PFSK-1 (cell line): Measurements from ENCODE around the gene ARHGAP6.

Experiments used
- FOXP2 ChIP-seq: optimal IDR thresholded peaks from 2 replicates; pipeline ENCODE3; 2011; ENCODE audit warnings: borderline replicate concordance, control low read depth, inconsistent platforms; ENCODE audit not compliant: insufficient read depth; ENCODE audit errors: extremely low read length, extremely low read depth
- POLR2AphosphoS5 ChIP-seq: IDR thresholded peaks from 2 replicates; pipeline ENCODE4 v1.6.1; 2012; ENCODE audit warnings: low read depth, mild to moderate bottlenecking, control low read depth, low read length, moderate library complexity
- REST ChIP-seq, 2 experiments: IDR thresholded peaks; 2 replicates each; pipeline versions ENCODE4 v1.6.1 to v1.8.0; 2011 to 2012; ENCODE audit warnings: low read depth in 2 of 2, low read length in 2 of 2, control low read depth in 1 of 2, inconsistent platforms in 1 of 2, mild to moderate bottlenecking in 1 of 2, moderate library complexity in 1 of 2; ENCODE audit not compliant: insufficient read depth in 1 of 2
- SIN3A ChIP-seq: IDR thresholded peaks from 2 replicates; pipeline ENCODE4 v1.6.1; 2012; ENCODE audit warnings: mild to moderate bottlenecking, low read length, moderate library complexity, borderline replicate concordance; ENCODE audit not compliant: insufficient read depth
- TAF1 ChIP-seq: IDR thresholded peaks from 2 replicates; pipeline ENCODE4 v1.6.1; 2012; ENCODE audit warnings: low read length, control low read depth, borderline replicate concordance; ENCODE audit not compliant: insufficient read depth

ARHGAP6 gene

GRCh38 chrX:11504234-11504633, 161.5 kb downstream of the ARHGAP6 start:
- no peak for TF ChIP-seq POLR2AphosphoS5
- no peak for TF ChIP-seq TAF1
- no peak for TF ChIP-seq FOXP2
- TF ChIP-seq SIN3A = no peak
- TF ChIP-seq REST (IDR thresholded peaks at IDR 0.05; ENCODE audit: insufficient read depth in 1 of 2, low read depth in 2 of 2, low read length in 2 of 2) = no peak

- TF ChIP-seq POLR2AphosphoS5 = no peak
- no peak for TF ChIP-seq FOXP2
- no peak for TF ChIP-seq SIN3A
Measured at GRCh38 chrX:11499076-11500044, 166.4 kb downstream of the ARHGAP6 start.

GRCh38 chrX:11484290-11484689, 181.4 kb downstream of the ARHGAP6 start:
- no peak for TF ChIP-seq SIN3A

GRCh38 chrX:11481035-11481434, 184.7 kb downstream of the ARHGAP6 start:
- TF ChIP-seq REST (IDR thresholded peaks at IDR 0.05; ENCODE audit: insufficient read depth in 1 of 2, low read depth in 2 of 2, low read length in 2 of 2) (no peak), POLR2AphosphoS5 (no peak), SIN3A (no peak), FOXP2 (no peak), TAF1 (no peak)

GRCh38 chrX:11480626-11481025, 185.1 kb downstream of the ARHGAP6 start:
- no peak for TF ChIP-seq FOXP2
- no peak for TF ChIP-seq REST (IDR thresholded peaks at IDR 0.05; ENCODE audit: insufficient read depth in 1 of 2, low read depth in 2 of 2, low read length in 2 of 2)
- no peak for TF ChIP-seq SIN3A
- no peak for TF ChIP-seq TAF1
- no peak for TF ChIP-seq POLR2AphosphoS5

- TF ChIP-seq POLR2AphosphoS5 (no peak), REST (IDR thresholded peaks at IDR 0.05; ENCODE audit: insufficient read depth in 1 of 2, low read depth in 2 of 2, low read length in 2 of 2) (no peak), FOXP2 (no peak), SIN3A (no peak), TAF1 (no peak)
Measured at GRCh38 chrX:11478911-11479310, 186.8 kb downstream of the ARHGAP6 start.
